A673 (cell line): ENCODE results near the gene C1QTNF9. TPM values are rescaled to one million over a fixed set of nuclear protein-coding genes. Genes with fewer than 3 reads are reported as not detected.
"Not testable (repeated sequence)": the region's sequence is repeated elsewhere in the genome, so short reads cannot be mapped to it uniquely, and the experiment has no call there.

Source experiments
- BruUV-seq: library from RNA; stranded (reverse); fragments of 400-500 nt; replicated peaks from 2 replicates; lab custom pipeline; 2021; lab: Mats Ljungman, UMichigan
- CTCF ChIA-PET: fragments of 300-600 bp; sonication (Branson Sonifier 250); formaldehyde crosslinking; loops from one replicate; lab custom pipeline; 2022; ENCODE audit warnings: antibody characterized with exemption; lab: Charles Lee
- POLR2A ChIA-PET: fragments of 300-600 bp; sonication (Branson Sonifier 250); formaldehyde crosslinking; loops from one replicate; lab custom pipeline; 2022; ENCODE audit warnings: antibody characterized with exemption; ENCODE audit not compliant: low non-redundant PET; lab: Charles Lee
- DNase-seq: peaks from one replicate; pipeline ENCODE4 v3.0.0-alpha.2; 2015; ENCODE audit warnings: low spot score
- H3K27ac ChIP-seq: fragments of 200-600 bp; sonication (generic); 2 replicates; pipeline ENCODE4 v1.5.1; 2016; ENCODE audit warnings: mixed run types, low read depth, mild to moderate bottlenecking, mixed read lengths, antibody characterized with exemption, low read length; ENCODE audit not compliant: poor library complexity, severe bottlenecking
- H3K27me3 ChIP-seq: fragments of 200-600 bp; sonication (generic); replicated peaks from 2 replicates; pipeline ENCODE4 v1.6.1; 2017; ENCODE audit warnings: mixed run types, low read depth, mild to moderate bottlenecking, mixed read lengths, antibody characterized with exemption, low read length; ENCODE audit not compliant: insufficient read depth, poor library complexity
- H3K36me3 ChIP-seq: fragments of 200-600 bp; sonication (generic); 2 replicates; pipeline ENCODE4 v1.6.1; 2016; ENCODE audit warnings: mixed run types, mild to moderate bottlenecking, mixed read lengths, antibody characterized with exemption, low read length; ENCODE audit not compliant: insufficient read depth, poor library complexity, severe bottlenecking
- H3K4me1 ChIP-seq: fragments of 200-600 bp; sonication (generic); 2 replicates; pipeline ENCODE4 v1.6.1; 2017; ENCODE audit warnings: mixed run types, mild to moderate bottlenecking, mixed read lengths, antibody characterized with exemption, low read length; ENCODE audit not compliant: insufficient read depth, poor library complexity, severe bottlenecking
- H3K4me3 ChIP-seq: fragments of 200-600 bp; sonication (generic); 2 replicates; pipeline ENCODE4 v1.5.1; 2016; ENCODE audit warnings: low read depth, mixed run types, mild to moderate bottlenecking, mixed read lengths, low read length; ENCODE audit not compliant: poor library complexity, severe bottlenecking
- H3K9me3 ChIP-seq: fragments of 200-600 bp; sonication (generic); 2 replicates; pipeline ENCODE4 v1.6.1; 2016; ENCODE audit warnings: mixed run types, low read depth, mild to moderate bottlenecking, mixed read lengths, antibody characterized with exemption, low read length; ENCODE audit not compliant: poor library complexity, severe bottlenecking
- EZH2 ChIP-seq: fragments of 200-600 bp; sonication (generic); IDR thresholded peaks from 2 replicates; pipeline ENCODE4 v1.6.1; 2017; ENCODE audit warnings: borderline replicate concordance, low read depth, mild to moderate bottlenecking, mixed read lengths, antibody characterized with exemption, low read length; ENCODE audit not compliant: poor library complexity, severe bottlenecking
- intact Hi-C: fragments of 100-400 bp; cut with micrococcal nuclease; formaldehyde crosslinking; loops from one replicate; pipeline ENCODE4 v1.10.0; 2022; ENCODE audit not compliant: unreplicated experiment
- total RNA-seq: library from RNA; stranded (reverse); gene quantifications from 2 replicates; pipeline ENCODE4 v1.2.3, GENCODE V29; 2021
- TF ChIP-seq, protein P1 (sequence below): fragments of 300-800, 200-600 bp; sonication (generic); conservative IDR thresholded peaks from 2 replicates; pipeline ENCODE4 v1.5.1; 2017; ENCODE audit warnings: low read depth, mild to moderate bottlenecking, antibody characterized with exemption, low read length, moderate library complexity, mixed read lengths

The C1QTNF9 gene
- total RNA-seq, 1 experiment from 2014 or later = 0.34 TPM

DNA sequence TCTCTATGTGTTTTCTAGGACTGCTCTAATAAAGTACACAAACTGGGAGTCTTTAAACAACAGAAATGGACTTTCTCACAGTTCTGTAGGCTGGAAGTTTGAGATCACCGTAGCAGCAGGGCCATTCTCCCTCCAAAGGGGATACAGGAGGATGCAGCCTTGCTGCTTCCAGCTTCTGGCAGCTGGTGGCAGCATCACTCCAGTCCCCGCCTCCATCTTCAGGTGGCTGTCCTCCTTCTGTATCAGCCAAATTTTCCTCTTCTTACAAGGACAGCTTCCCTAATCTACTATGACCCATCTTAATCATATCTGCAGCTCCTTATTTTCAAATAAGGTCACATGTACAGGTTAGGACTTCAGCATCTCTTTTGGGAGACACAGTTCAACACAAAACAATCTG lies 13.1 kb downstream of the C1QTNF9 start:
- POLR2A ChIA-PET, H3K27ac ChIP-seq, H3K36me3 ChIP-seq, BruUV-seq, H3K4me1 ChIP-seq, H3K27me3 ChIP-seq, H3K9me3 ChIP-seq, DNase-seq, H3K4me3 ChIP-seq, CTCF ChIA-PET, intact Hi-C loops: not testable (repeated sequence)
- TF ChIP-seq, protein P1, sequence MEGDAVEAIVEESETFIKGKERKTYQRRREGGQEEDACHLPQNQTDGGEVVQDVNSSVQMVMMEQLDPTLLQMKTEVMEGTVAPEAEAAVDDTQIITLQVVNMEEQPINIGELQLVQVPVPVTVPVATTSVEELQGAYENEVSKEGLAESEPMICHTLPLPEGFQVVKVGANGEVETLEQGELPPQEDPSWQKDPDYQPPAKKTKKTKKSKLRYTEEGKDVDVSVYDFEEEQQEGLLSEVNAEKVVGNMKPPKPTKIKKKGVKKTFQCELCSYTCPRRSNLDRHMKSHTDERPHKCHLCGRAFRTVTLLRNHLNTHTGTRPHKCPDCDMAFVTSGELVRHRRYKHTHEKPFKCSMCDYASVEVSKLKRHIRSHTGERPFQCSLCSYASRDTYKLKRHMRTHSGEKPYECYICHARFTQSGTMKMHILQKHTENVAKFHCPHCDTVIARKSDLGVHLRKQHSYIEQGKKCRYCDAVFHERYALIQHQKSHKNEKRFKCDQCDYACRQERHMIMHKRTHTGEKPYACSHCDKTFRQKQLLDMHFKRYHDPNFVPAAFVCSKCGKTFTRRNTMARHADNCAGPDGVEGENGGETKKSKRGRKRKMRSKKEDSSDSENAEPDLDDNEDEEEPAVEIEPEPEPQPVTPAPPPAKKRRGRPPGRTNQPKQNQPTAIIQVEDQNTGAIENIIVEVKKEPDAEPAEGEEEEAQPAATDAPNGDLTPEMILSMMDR = peak; percentile 48

DNA sequence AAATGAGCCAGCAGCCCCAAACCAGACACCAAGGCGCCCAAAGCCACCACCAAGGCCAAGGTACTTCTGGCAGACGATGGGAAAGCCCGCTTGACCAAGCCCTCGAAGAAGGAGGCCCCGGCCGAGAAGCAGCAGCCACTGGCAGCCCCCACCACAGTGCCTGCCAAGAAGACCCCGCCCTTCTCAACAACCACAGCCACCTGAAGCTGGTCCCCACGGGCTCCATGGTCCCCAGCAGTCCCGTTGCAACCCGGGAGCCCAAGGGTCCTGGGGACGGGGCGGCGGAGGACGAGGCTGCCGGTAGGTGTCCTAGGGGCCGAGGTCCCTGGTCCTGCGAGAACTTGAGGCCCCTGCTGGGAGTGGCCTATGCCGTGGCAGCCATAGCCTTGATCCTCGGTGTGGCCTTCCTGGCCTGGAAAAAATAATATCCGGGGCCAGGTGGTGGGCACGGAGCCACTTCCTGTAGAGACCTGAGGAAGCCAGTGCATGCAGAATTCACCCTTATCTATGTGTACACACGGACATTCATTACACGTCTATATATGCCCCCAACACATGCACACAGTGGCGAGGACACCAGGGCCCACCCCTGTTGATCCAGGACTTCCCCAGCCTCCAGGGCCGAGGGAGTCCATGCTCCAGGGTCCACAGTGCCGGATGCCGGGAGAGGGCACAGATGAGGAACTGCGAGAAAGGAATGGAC lies 13.8 kb downstream of the C1QTNF9 start:
- no TSS peak for BruUV-seq
- no peaks in the 10 kb centered on the region for H3K4me1 ChIP-seq
- TF ChIP-seq, protein P1 = no peak
- no peak for TF ChIP-seq EZH2
- no peaks in the 10 kb centered on the region for H3K9me3 ChIP-seq
- no peak overlapping the region for H3K4me3 ChIP-seq
- H3K27me3 ChIP-seq = no peaks in the 10 kb centered on the region
- intact Hi-C loops = no loop called here
- DNase-seq = no peak
- ChIA-PET CTCF (no interaction called here), POLR2A (no interaction called here)
- no peak overlapping the region for H3K27ac ChIP-seq
- no peaks in the 10 kb centered on the region for H3K36me3 ChIP-seq

DNA sequence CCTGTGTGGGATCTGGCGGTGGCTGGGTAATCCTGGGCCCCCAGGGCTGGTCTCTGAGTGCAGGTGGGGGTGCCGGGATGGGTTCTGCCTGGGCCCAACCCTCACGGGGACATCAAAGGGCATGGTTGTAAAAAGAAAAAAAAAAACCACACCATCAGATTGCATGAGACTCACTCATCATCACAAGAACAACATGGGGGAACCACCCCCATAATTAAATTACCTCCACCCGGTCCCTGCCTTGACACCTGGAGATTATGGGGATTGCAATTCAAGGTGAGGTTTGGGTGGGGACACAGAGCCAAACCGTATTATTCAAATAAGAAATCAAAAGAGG lies 14.3 kb downstream of the C1QTNF9 start:
- intact Hi-C loops = no loop called here

GRCh38 chr13:24327598-24327997 lies 18.2 kb downstream of the C1QTNF9 start:
- DNase-seq, intact Hi-C loops: not testable (repeated sequence)

More for the DNA sequence above, 14.3 kb downstream of the C1QTNF9 start:
- H3K36me3 ChIP-seq = no peaks in the 10 kb centered on the region
- H3K4me3 ChIP-seq = no peak overlapping the region
- CTCF ChIA-PET = no interaction called here
- DNase-seq = no peak
- no peak overlapping the region for H3K27ac ChIP-seq
- no peaks in the 10 kb centered on the region for H3K4me1 ChIP-seq
- H3K9me3 ChIP-seq = no peaks in the 10 kb centered on the region
- POLR2A ChIA-PET = no interaction called here
- TF ChIP-seq EZH2 = no peak
- TF ChIP-seq, protein P1 = no peak
- BruUV-seq = no TSS peak
- H3K27me3 ChIP-seq = no peaks in the 10 kb centered on the region

More at GRCh38 chr13:24327598-24327997, 18.2 kb downstream of the C1QTNF9 start:
- peak overlapping the region; percentile 31 for H3K4me3 ChIP-seq
- POLR2A ChIA-PET, H3K4me1 ChIP-seq, H3K9me3 ChIP-seq, H3K36me3 ChIP-seq, H3K27me3 ChIP-seq, H3K27ac ChIP-seq, BruUV-seq, CTCF ChIA-PET: not testable (repeated sequence)
